ENCODE measurements around the gene ATF5.

ATF5 gene

GRCh38 chr19:49981603-49982593, 52.9 kb downstream of the ATF5 start:
- no peak for DNase-seq
